ENCODE measurements around the gene THEMIS2.
A peak's percentile ranks its signal among the peaks of the same experiment; 100 is the strongest.

The THEMIS2 gene

GRCh38 chr1:27885114-27885528 lies 12.8 kb downstream of the THEMIS2 start:
- no peak for DNase-seq
- Mint-ChIP-seq H3K27ac (peak overlapping the region in 1 of 2 donors; percentile 89), H3K4me3 (peak overlapping the region in 1 of 2 donors; percentile 64), H3K36me3 (ENCODE audit: insufficient read depth) (peaks cover 5% of the 10 kb centered on the region), H3K27me3 (no peaks in the 10 kb centered on the region), H3K9me3 (no peaks in the 10 kb centered on the region), H3K4me1 (ENCODE audit: low read depth in 2 of 2) (peaks cover 35 to 57% of the 10 kb centered on the region in 2 donors)
- ATAC-seq (replicated peaks) = no peak

- peak overlapping the region; percentile 64 to 76 for H3K4me3 Mint-ChIP-seq
- peaks cover 35 to 61% of the 10 kb centered on the region in 2 donors for H3K4me1 Mint-ChIP-seq (ENCODE audit: low read depth in 2 of 2)
- peaks cover 8% of the 10 kb centered on the region for H3K36me3 Mint-ChIP-seq (ENCODE audit: insufficient read depth)
- no peaks in the 10 kb centered on the region for H3K9me3 Mint-ChIP-seq
- H3K27me3 Mint-ChIP-seq = no peaks in the 10 kb centered on the region
- ATAC-seq (replicated peaks) (no peak), DNase-seq (no peak)
- H3K27ac Mint-ChIP-seq = peak overlapping the region; percentile 89 to 91
Measured at GRCh38 chr1:27885621-27886352, 13.4 kb downstream of the THEMIS2 start.

GRCh38 chr1:27886353-27886679 lies 14.0 kb downstream of the THEMIS2 start:
- Mint-ChIP-seq H3K9me3 (no peaks in the 10 kb centered on the region), H3K27me3 (no peaks in the 10 kb centered on the region), H3K27ac (peak overlapping the region; percentile 89 to 91), H3K36me3 (ENCODE audit: insufficient read depth) (peaks cover 13% of the 10 kb centered on the region), H3K4me3 (peak overlapping the region; percentile 64 to 76), H3K4me1 (ENCODE audit: low read depth in 2 of 2) (peaks cover 35 to 64% of the 10 kb centered on the region in 2 donors)
- DNase-seq = no peak
- peak; percentile 50 for ATAC-seq (replicated peaks)

GRCh38 chr1:27886744-27887143 lies 14.4 kb downstream of the THEMIS2 start:
- DNase-seq = no peak
- Mint-ChIP-seq H3K27ac (peak overlapping the region; percentile 89 to 91), H3K27me3 (no peaks in the 10 kb centered on the region), H3K36me3 (ENCODE audit: insufficient read depth) (peaks cover 18% of the 10 kb centered on the region), H3K4me1 (ENCODE audit: low read depth in 2 of 2) (peaks cover 38 to 66% of the 10 kb centered on the region in 2 donors), H3K4me3 (peak overlapping the region; percentile 64 to 76), H3K9me3 (no peaks in the 10 kb centered on the region)
- ATAC-seq (replicated peaks) = peak; percentile 7

- ATAC-seq (replicated peaks) (peak; percentile 78), DNase-seq (peak in 2 of 3 experiments; percentile 21 to 45)
- H3K4me3 Mint-ChIP-seq = peak overlapping the region; percentile 64 to 76
- peaks cover 39 to 70% of the 10 kb centered on the region in 2 donors for H3K4me1 Mint-ChIP-seq (ENCODE audit: low read depth in 2 of 2)
- H3K36me3 Mint-ChIP-seq (ENCODE audit: insufficient read depth) = peaks cover 22% of the 10 kb centered on the region
- peak overlapping the region; percentile 89 to 91 for H3K27ac Mint-ChIP-seq
- H3K9me3 Mint-ChIP-seq = no peaks in the 10 kb centered on the region
- no peaks in the 10 kb centered on the region for H3K27me3 Mint-ChIP-seq
Measured at GRCh38 chr1:27887215-27888021, 15.1 kb downstream of the THEMIS2 start.

- ATAC-seq (replicated peaks) (no peak), DNase-seq (no peak)
- Mint-ChIP-seq H3K4me3 (no peak overlapping the region), H3K27ac (peak overlapping the region; percentile 80 to 98), H3K36me3 (ENCODE audit: insufficient read depth) (peaks cover 37% of the 10 kb centered on the region), H3K27me3 (no peaks in the 10 kb centered on the region), H3K9me3 (no peaks in the 10 kb centered on the region), H3K4me1 (ENCODE audit: low read depth in 2 of 2) (peaks cover 33 to 63% of the 10 kb centered on the region in 2 donors)
Measured at GRCh38 chr1:27889506-27889905, 17.2 kb downstream of the THEMIS2 start.

GRCh38 chr1:27891196-27891889 lies 19.0 kb downstream of the THEMIS2 start:
- Mint-ChIP-seq H3K9me3 (no peaks in the 10 kb centered on the region), H3K36me3 (ENCODE audit: insufficient read depth) (peaks cover 53% of the 10 kb centered on the region), H3K27me3 (no peaks in the 10 kb centered on the region), H3K4me1 (ENCODE audit: low read depth in 2 of 2) (peaks cover 22 to 44% of the 10 kb centered on the region in 2 donors), H3K4me3 (peak overlapping the region; percentile 2 to 66), H3K27ac (peak overlapping the region; percentile 91 to 98)
- peak in 1 of 3 experiments; percentile 50 for DNase-seq
- peak; percentile 48 for ATAC-seq (replicated peaks)

GRCh38 chr1:27894521-27894920 lies 22.2 kb downstream of the THEMIS2 start:
- peak overlapping the region in 1 of 2 donors; percentile 9 for H3K27ac Mint-ChIP-seq
- H3K9me3 Mint-ChIP-seq = no peaks in the 10 kb centered on the region
- peaks cover 71% of the 10 kb centered on the region for H3K36me3 Mint-ChIP-seq (ENCODE audit: insufficient read depth)
- no peak for ATAC-seq (replicated peaks)
- no peak for DNase-seq
- H3K4me1 Mint-ChIP-seq (ENCODE audit: low read depth in 2 of 2) = peaks cover 6 to 29% of the 10 kb centered on the region in 2 donors
- no peaks in the 10 kb centered on the region for H3K27me3 Mint-ChIP-seq
- no peak overlapping the region for H3K4me3 Mint-ChIP-seq

GRCh38 chr1:27906759-27907158 lies 34.4 kb downstream of the THEMIS2 start:
- Mint-ChIP-seq H3K4me3 (no peak overlapping the region), H3K36me3 (ENCODE audit: insufficient read depth) (peaks cover 67% of the 10 kb centered on the region), H3K27ac (no peak overlapping the region), H3K9me3 (no peaks in the 10 kb centered on the region), H3K27me3 (no peaks in the 10 kb centered on the region), H3K4me1 (ENCODE audit: low read depth in 2 of 2) (peaks cover 4 to 13% of the 10 kb centered on the region in 2 donors)
- DNase-seq (no peak), ATAC-seq (replicated peaks) (no peak)

GRCh38 chr1:27912429-27912828 lies 40.1 kb downstream of the THEMIS2 start:
- H3K4me3 Mint-ChIP-seq = no peak overlapping the region
- no peak for ATAC-seq (replicated peaks)
- H3K36me3 Mint-ChIP-seq (ENCODE audit: insufficient read depth) = peaks cover 32% of the 10 kb centered on the region
- no peak for DNase-seq
- H3K27me3 Mint-ChIP-seq = no peaks in the 10 kb centered on the region
- H3K27ac Mint-ChIP-seq = peak overlapping the region in 1 of 2 donors; percentile 98
- peaks cover 8 to 10% of the 10 kb centered on the region in 2 donors for H3K4me1 Mint-ChIP-seq (ENCODE audit: low read depth in 2 of 2)
- no peaks in the 10 kb centered on the region for H3K9me3 Mint-ChIP-seq

GRCh38 chr1:27915082-27915575 lies 42.8 kb downstream of the THEMIS2 start:
- ATAC-seq (replicated peaks) = no peak
- no peak for DNase-seq
- Mint-ChIP-seq H3K9me3 (no peaks in the 10 kb centered on the region), H3K4me1 (ENCODE audit: low read depth in 2 of 2) (peaks cover 6 to 8% of the 10 kb centered on the region in 2 donors), H3K4me3 (peak overlapping the region; percentile 95 to 97), H3K27ac (peak overlapping the region; percentile 97 to 98), H3K27me3 (no peaks in the 10 kb centered on the region), H3K36me3 (ENCODE audit: insufficient read depth) (peaks cover 24% of the 10 kb centered on the region)

- ATAC-seq (replicated peaks) = no peak
- Mint-ChIP-seq H3K27ac (no peak overlapping the region), H3K9me3 (no peaks in the 10 kb centered on the region), H3K36me3 (ENCODE audit: insufficient read depth) (no peaks in the 10 kb centered on the region), H3K4me3 (no peak overlapping the region), H3K4me1 (ENCODE audit: low read depth in 2 of 2) (no peaks in the 10 kb centered on the region), H3K27me3 (no peaks in the 10 kb centered on the region)
- DNase-seq = no peak
Measured at GRCh38 chr1:27922272-27922671, 49.9 kb downstream of the THEMIS2 start.

All from effector memory CD8-positive, alpha-beta T cell (primary cell).